Activated CD4-positive, alpha-beta T cell treated with anti-CD3 and anti-CD28 coated beads, Interleukin-2, amount 10 ng/mL, durations not matched to agents 7 days and 5 days (primary cell): Measurements from ENCODE around the gene TAB3. TPM values are rescaled to one million over a fixed set of nuclear protein-coding genes. Genes with fewer than 3 reads are reported as not detected.

ENCODE experiments used
- CTCF ChIA-PET: fragments of 350-600 bp; sonication (Branson Sonifier 250); formaldehyde crosslinking; loops from one replicate; lab custom pipeline; 2021; ENCODE audit warnings: antibody characterized with exemption; lab: Charles Lee
- POLR2A ChIA-PET: fragments of 350-600 bp; sonication (Branson Sonifier 250); formaldehyde crosslinking; loops from one replicate; lab custom pipeline; 2021; ENCODE audit warnings: antibody characterized with exemption; lab: Charles Lee
- DNase-seq: peaks from one replicate; pipeline ENCODE4 v3.0.0-alpha.2; 2020
- H3K27ac Mint-ChIP-seq: one replicate; pipeline ENCODE4 v1.8.0; 2021; ENCODE audit warnings: mild to moderate bottlenecking, moderate library complexity, mixed read lengths
- H3K27me3 Mint-ChIP-seq: one replicate; pipeline ENCODE4 v1.8.0; 2021; ENCODE audit warnings: mixed read lengths
- H3K36me3 Mint-ChIP-seq: one replicate; pipeline ENCODE4 v1.8.0; 2021; ENCODE audit warnings: low read depth, mixed read lengths
- H3K4me1 Mint-ChIP-seq: one replicate; pipeline ENCODE4 v1.8.0; 2021; ENCODE audit warnings: mixed read lengths
- H3K4me3 Mint-ChIP-seq: one replicate; pipeline ENCODE4 v1.8.0; 2021; ENCODE audit warnings: mild to moderate bottlenecking, moderate library complexity, mixed read lengths
- H3K9me3 Mint-ChIP-seq: one replicate; pipeline ENCODE4 v1.8.0; 2021; ENCODE audit warnings: mixed read lengths
- total RNA-seq, 2 experiments: library from RNA; stranded (reverse); gene quantifications; one replicate each; pipeline ENCODE4 v1.2.3, GENCODE V29; 2021

The TAB3 gene
- total RNA-seq, 2 experiments from 2014 or later, result 16.8 to 20.7 TPM

DNA sequence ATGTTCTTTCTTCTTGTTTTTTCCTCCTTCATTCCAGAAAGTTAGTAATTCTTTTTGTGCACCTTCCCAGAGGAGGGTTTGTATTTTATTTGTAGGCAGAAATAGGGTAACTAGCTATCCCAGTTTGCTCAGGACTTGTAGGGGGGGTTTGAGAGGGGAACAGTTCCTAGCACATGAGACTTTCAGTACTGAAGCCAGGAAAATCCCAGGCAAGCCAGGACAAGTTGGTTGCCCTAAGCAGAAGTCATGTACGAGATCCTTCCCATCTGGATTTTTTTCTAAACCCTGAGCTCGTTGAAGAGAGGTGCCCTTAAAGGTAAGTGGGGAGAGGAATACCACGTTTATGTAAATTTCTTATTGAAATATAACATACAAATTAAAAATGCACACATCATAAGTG lies 15.6 kb upstream of the TAB3 start:
- H3K4me1 Mint-ChIP-seq, result peaks cover 9% of the 10 kb centered on the region
- DNase-seq, result no peak
- no peaks in the 10 kb centered on the region for H3K36me3 Mint-ChIP-seq
- H3K4me3 Mint-ChIP-seq, result no peak overlapping the region
- ChIA-PET POLR2A (no interaction called here), CTCF (no interaction called here)
- H3K27me3 Mint-ChIP-seq, result peaks cover 4% of the 10 kb centered on the region
- no peak overlapping the region for H3K27ac Mint-ChIP-seq
- no peaks in the 10 kb centered on the region for H3K9me3 Mint-ChIP-seq

DNA sequence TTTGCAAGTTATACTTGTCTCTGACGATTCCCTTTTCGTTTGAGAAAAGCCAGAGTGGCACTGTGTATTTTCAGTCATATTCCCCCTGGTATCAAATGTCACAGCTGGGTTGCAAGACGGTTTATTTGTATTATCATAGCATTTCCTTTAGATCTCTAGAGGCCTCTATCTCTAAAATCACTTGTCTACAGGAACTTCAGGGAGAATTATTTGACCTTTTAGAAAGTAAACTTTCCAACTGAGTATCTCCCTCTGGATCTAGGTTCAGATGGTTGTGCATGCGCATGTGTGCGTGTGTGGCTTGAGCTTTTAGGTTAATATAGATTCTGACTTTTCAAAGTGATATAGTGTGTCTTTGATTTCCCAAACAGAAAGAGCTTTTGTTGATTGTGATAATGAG lies 15.1 kb upstream of the TAB3 start:
- ChIA-PET POLR2A (no interaction called here), CTCF (interaction anchor here (1.3 kb wide), 1 partner anchor 9 kb away, joined by 3 read pairs; no protein-coding TSS in a partner anchor)
- Mint-ChIP-seq H3K4me3 (no peak overlapping the region), H3K27me3 (peaks cover 5% of the 10 kb centered on the region), H3K27ac (no peak overlapping the region), H3K36me3 (no peaks in the 10 kb centered on the region), H3K9me3 (no peaks in the 10 kb centered on the region), H3K4me1 (peaks cover 10% of the 10 kb centered on the region)
- no peak for DNase-seq

DNA sequence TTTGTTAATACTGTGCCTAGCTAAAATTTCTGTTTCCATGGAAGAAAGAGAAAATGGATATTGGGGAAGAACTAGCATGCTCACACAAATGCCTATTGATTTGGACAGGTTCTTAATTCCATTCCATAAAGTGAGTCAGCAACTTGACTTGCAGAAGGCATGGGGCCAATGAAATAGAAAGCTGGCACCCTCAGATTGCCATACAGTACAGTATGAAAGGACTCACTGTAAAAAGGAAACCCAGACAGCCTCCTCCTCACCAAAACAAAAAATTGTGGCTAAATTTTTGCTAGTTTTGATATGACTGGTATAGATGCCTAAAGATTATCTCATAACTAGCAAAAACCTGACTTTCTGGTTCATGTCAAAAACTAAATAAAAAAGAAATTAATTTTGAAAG lies 11.2 kb upstream of the TAB3 start:
- H3K27me3 Mint-ChIP-seq, result peaks cover 12% of the 10 kb centered on the region
- H3K36me3 Mint-ChIP-seq, result peaks cover 2% of the 10 kb centered on the region
- CTCF ChIA-PET, result interaction anchor here (1.1 kb wide), 1 partner anchor 10 kb away, joined by 3 read pairs; no protein-coding TSS in a partner anchor
- peaks cover 8% of the 10 kb centered on the region for H3K9me3 Mint-ChIP-seq
- DNase-seq, result no peak
- no peak overlapping the region for H3K27ac Mint-ChIP-seq
- no peak overlapping the region for H3K4me3 Mint-ChIP-seq
- POLR2A ChIA-PET, result no interaction called here
- H3K4me1 Mint-ChIP-seq, result peaks cover 10% of the 10 kb centered on the region

DNA sequence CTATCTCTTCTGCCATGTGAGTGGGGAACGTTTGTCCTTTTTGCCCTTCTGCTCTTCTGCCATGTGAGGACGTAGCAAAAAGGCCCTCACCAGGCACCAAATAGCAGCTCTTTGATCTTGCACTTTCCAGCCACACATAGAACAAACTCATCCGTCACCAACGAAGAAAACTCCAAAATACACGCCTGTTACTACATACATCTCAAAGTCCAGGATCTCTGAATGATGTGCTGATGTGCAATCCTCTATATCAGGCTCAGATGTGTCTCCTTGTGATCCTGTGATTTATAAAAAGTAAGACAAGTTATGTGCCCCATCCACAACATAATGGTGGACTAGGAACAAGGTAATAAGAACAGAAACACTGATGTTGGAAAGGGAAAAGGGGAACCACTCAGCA lies 9.8 kb upstream of the TAB3 start:
- H3K27me3 Mint-ChIP-seq, result peaks cover 12% of the 10 kb centered on the region
- DNase-seq, result no peak
- peaks cover 2% of the 10 kb centered on the region for H3K36me3 Mint-ChIP-seq
- CTCF ChIA-PET, result no interaction called here
- peaks cover 10% of the 10 kb centered on the region for H3K4me1 Mint-ChIP-seq
- no peak overlapping the region for H3K4me3 Mint-ChIP-seq
- peaks cover 8% of the 10 kb centered on the region for H3K9me3 Mint-ChIP-seq
- POLR2A ChIA-PET, result no interaction called here
- no peak overlapping the region for H3K27ac Mint-ChIP-seq

DNA sequence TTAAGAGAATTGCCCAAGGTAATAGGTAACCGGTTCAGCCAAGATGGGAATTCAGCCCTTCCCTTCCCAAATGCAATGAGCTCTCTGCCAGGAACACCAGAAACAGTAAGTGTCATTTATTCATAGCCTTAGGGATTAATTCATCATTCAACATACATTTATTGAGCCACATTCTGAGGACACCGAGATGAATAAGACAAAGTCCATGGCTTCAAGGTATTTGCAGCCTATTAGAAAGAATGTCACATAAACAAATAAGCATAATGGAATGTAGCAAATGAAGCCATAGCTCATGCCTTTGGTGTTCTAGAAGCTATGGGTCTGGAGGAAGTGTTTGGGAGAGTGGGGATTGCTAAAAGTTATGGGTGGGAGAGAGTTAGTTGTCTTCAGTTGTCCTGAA lies 6.3 kb upstream of the TAB3 start:
- Mint-ChIP-seq H3K27ac (no peak overlapping the region), H3K4me1 (peaks cover 12% of the 10 kb centered on the region), H3K4me3 (no peak overlapping the region), H3K9me3 (peaks cover 8% of the 10 kb centered on the region), H3K27me3 (peaks cover 8% of the 10 kb centered on the region), H3K36me3 (peaks cover 2% of the 10 kb centered on the region)
- no peak for DNase-seq
- ChIA-PET POLR2A (no interaction called here), CTCF (interaction anchor here (1.0 to 1.5 kb wide), 2 partner anchors 8 to 72 kb away, joined by 3 to 4 read pairs; no protein-coding TSS in a partner anchor)

DNA sequence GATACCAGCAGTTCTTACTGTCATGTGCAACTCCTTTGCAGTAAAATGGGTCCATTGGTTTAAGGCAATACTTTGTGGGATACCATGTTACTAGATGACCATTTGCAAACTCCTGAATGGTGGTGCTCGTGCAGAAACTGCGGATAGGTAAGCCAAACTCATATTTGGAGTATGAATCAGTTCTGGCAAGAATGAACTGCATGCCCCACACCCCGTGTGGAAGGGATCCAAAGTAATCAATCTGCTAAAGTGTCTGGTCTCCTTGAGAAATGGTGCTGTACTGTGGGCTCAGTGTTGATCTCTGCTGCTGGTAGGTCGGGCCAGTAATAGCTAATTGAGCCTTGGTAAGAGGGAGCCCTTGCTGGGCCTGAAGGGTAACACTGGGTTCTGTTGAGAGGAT lies 4.2 kb upstream of the TAB3 start:
- no peaks in the 10 kb centered on the region for H3K36me3 Mint-ChIP-seq
- ChIA-PET CTCF (no interaction called here), POLR2A (no interaction called here)
- H3K4me3 Mint-ChIP-seq, result no peak overlapping the region
- peaks cover 2% of the 10 kb centered on the region for H3K27me3 Mint-ChIP-seq
- no peak for DNase-seq
- H3K9me3 Mint-ChIP-seq, result peaks cover 5% of the 10 kb centered on the region
- no peak overlapping the region for H3K27ac Mint-ChIP-seq
- peaks cover 6% of the 10 kb centered on the region for H3K4me1 Mint-ChIP-seq

DNA sequence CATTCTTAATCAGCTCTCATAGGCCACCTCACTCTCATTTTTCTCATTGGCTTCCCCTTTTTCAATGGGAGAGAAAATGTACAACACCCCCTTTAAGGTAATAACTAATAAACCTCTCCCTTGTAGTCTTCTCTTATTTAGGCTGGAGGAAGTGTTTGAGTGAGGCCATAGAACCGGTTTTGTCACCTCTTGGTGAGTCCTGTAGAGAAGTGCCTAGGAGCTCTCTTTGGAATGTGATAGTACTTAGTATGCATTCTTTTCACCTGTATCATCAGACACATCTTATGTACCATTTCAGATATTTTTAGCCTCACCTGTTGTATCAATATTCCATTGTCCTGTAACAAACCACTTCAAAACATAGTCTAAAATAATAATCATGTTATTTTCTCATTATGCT lies 3.5 kb upstream of the TAB3 start:
- no peak for DNase-seq
- H3K9me3 Mint-ChIP-seq, result peaks cover 5% of the 10 kb centered on the region
- no peak overlapping the region for H3K4me3 Mint-ChIP-seq
- H3K4me1 Mint-ChIP-seq, result peaks cover 11% of the 10 kb centered on the region
- H3K27ac Mint-ChIP-seq, result no peak overlapping the region
- H3K27me3 Mint-ChIP-seq, result peaks cover 2% of the 10 kb centered on the region
- ChIA-PET CTCF (no interaction called here), POLR2A (no interaction called here)
- no peaks in the 10 kb centered on the region for H3K36me3 Mint-ChIP-seq

DNA sequence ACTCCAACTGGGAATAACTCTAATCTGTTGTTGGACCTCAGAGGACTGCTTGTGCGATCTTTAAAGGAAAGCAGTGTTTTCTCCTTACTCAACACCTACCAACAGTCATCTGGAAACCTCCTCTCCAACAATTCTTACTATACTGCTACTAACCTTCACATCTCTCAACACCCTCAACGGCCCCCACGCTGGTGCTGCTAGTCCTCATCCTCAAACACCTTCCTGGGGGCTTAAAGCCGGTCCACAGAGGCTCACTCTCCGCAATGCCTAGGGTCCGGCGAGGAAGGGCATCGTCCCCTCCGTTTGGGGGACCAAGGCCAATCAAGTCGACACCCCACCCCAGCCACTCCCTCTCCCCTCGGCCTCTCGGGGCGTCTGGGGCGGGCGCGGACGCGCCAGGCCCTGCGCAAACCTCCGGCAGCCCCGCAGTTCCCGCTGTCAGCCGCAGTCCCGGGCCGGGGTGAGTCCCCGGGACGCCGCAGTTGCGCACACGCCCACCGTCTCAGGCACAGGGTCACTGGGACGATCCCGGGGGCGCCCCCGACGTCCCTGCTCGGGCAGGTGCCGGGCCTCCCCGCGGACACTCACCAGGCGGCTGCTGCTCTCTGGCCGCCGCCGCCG lies 418 bp downstream of the TAB3 start:
- DNase-seq, result peak; percentile 19
- POLR2A ChIA-PET, result interaction anchor here (0.6 to 1.6 kb wide), 2 partner anchors 59 to 312 kb away, joined by 3 to 5 read pairs; partner anchors contain the start of gene TASL
- peaks cover 32% of the 10 kb centered on the region for H3K4me1 Mint-ChIP-seq
- peak overlapping the region; percentile 85 for H3K4me3 Mint-ChIP-seq
- no peaks in the 10 kb centered on the region for H3K9me3 Mint-ChIP-seq
- no peaks in the 10 kb centered on the region for H3K27me3 Mint-ChIP-seq
- H3K36me3 Mint-ChIP-seq, result peaks cover 9% of the 10 kb centered on the region
- peak overlapping the region; percentile 89 for H3K27ac Mint-ChIP-seq
- CTCF ChIA-PET, result no interaction called here

DNA sequence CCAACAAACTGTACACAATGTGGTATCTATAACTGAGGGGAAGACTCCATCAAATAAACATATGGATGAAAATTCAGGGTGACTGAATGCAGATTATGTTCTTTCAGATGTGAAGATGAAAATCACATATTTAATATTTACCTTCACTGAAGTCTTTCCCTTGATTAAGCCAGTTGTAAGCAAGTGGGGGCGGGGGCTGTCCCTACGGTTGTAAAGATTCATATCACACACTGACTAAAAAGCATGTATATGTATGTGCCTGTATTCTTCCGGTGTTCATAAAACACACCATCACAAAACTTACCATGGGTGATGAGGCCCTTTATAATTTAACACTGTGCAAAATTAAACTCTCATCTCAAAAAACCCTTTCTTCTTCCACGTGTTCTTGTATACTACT lies 1.3 kb downstream of the TAB3 start:
- Mint-ChIP-seq H3K27ac (peak overlapping the region; percentile 89), H3K4me1 (peaks cover 32% of the 10 kb centered on the region), H3K27me3 (no peaks in the 10 kb centered on the region), H3K4me3 (peak overlapping the region; percentile 85), H3K36me3 (peaks cover 9% of the 10 kb centered on the region), H3K9me3 (no peaks in the 10 kb centered on the region)
- ChIA-PET CTCF (no interaction called here), POLR2A (no interaction called here)
- DNase-seq, result peak; percentile 9

DNA sequence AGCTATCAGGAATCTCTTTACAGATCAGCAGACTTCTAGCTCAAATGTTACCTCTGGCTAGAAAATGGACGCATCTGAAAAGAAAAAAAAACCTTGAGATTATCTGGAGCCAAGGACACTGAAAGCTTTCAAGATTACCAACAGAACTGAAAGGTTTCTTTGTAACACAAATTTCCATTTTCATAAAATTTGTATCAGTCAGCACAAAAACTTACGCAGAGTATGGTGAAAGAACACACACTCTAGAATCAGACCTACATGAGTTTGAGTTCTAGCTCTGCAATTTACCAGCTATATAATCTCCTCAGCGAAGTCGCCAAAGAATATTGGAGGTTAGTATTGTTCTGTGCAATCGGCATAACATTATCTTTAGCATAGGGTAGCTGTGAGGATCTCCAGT lies 1.8 kb downstream of the TAB3 start:
- no peaks in the 10 kb centered on the region for H3K27me3 Mint-ChIP-seq
- no peaks in the 10 kb centered on the region for H3K9me3 Mint-ChIP-seq
- peaks cover 11% of the 10 kb centered on the region for H3K36me3 Mint-ChIP-seq
- H3K4me3 Mint-ChIP-seq, result peak overlapping the region; percentile 85
- no peak for DNase-seq
- CTCF ChIA-PET, result no interaction called here
- no peak overlapping the region for H3K27ac Mint-ChIP-seq
- POLR2A ChIA-PET, result no interaction called here
- peaks cover 34% of the 10 kb centered on the region for H3K4me1 Mint-ChIP-seq

DNA sequence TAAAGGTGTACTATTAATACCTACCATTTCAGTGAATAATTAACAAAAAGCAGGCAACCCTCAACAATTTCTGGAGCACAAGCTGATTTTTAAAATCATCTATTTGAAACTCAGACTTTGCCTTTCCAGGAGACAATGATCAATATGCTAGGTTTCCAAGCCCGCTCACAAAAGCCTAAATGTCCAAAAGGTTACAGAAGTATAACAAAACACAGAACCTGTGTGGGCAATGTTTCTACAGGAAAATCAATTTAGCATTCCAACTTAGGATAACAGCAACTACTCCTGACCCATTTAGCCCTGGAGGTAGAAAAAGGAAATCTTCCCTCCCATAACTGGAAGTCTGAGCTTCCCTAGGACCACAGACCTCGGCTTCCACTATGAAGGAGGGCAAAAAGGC lies 3.9 kb downstream of the TAB3 start:
- Mint-ChIP-seq H3K36me3 (peaks cover 11% of the 10 kb centered on the region), H3K27me3 (no peaks in the 10 kb centered on the region), H3K4me3 (no peak overlapping the region), H3K9me3 (no peaks in the 10 kb centered on the region), H3K27ac (peak overlapping the region; percentile 28), H3K4me1 (peaks cover 40% of the 10 kb centered on the region)
- ChIA-PET POLR2A (no interaction called here), CTCF (no interaction called here)
- DNase-seq, result no peak

DNA sequence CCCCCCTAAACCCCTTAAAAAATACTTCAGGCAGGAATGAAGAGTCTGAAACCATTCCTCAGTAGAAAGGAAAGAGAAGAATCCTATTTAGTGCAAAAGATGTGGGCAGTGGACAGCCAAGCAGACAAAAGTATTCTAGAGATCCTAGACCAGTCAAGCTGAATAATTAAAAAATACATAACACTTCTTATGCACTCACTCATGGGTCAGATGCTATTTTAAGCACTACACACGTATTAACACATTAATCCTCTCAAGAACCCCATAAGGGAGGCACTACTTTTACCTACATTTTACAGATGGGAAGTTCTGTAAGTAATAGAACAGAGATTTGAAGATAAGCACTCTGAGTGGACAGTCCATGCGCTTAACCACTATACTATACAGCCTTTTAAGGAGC lies 5.9 kb downstream of the TAB3 start:
- no peak for DNase-seq
- peaks cover 38% of the 10 kb centered on the region for H3K4me1 Mint-ChIP-seq
- no peak overlapping the region for H3K27ac Mint-ChIP-seq
- CTCF ChIA-PET, result no interaction called here
- peaks cover 11% of the 10 kb centered on the region for H3K36me3 Mint-ChIP-seq
- POLR2A ChIA-PET, result no interaction called here
- no peak overlapping the region for H3K4me3 Mint-ChIP-seq
- no peaks in the 10 kb centered on the region for H3K27me3 Mint-ChIP-seq
- no peaks in the 10 kb centered on the region for H3K9me3 Mint-ChIP-seq

DNA sequence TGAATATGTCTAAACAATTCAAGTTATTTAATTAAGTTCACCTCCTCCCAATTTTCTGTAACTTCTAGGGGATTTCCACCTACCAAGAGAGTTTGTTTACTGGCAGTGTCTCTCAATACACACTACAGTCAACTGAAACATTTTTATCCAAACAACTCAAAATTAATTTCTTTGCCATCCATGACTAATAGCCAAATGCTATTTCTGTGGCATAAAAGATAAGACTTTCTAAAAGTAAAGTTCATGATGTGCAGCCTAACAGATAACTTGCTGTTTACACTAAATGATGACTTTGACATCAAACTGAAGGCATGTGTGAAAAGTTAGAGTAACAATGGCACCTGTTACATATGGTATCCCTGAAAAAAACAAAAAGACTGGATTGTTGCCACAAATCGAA lies 7.3 kb downstream of the TAB3 start:
- Mint-ChIP-seq H3K9me3 (no peaks in the 10 kb centered on the region), H3K36me3 (peaks cover 11% of the 10 kb centered on the region), H3K4me3 (no peak overlapping the region), H3K4me1 (peaks cover 27% of the 10 kb centered on the region), H3K27me3 (no peaks in the 10 kb centered on the region), H3K27ac (no peak overlapping the region)
- POLR2A ChIA-PET, result no interaction called here
- no peak for DNase-seq
- CTCF ChIA-PET, result no interaction called here

DNA sequence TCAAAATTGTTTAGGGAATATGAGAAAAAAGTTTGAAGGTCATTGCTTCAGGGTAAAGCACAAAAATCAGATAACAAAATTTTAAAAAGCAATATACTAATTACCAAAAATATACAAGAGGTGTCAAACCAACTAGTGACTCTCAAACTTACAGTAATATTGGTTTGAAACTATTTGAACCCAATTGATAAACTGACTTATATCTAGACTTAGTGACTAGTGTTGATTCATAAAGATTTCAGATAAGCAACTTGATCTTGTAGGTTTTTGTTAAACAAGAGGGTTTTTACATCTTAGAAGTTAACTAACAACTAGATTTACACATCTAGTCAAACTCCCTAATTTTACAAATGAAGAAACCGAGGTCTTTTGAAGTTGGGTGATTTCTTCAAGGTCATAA lies 7.7 kb downstream of the TAB3 start:
- peaks cover 29% of the 10 kb centered on the region for H3K4me1 Mint-ChIP-seq
- H3K9me3 Mint-ChIP-seq, result no peaks in the 10 kb centered on the region

More for the DNA sequence above, 7.7 kb downstream of the TAB3 start:
- no peaks in the 10 kb centered on the region for H3K27me3 Mint-ChIP-seq
- DNase-seq, result no peak
- CTCF ChIA-PET, result no interaction called here
- peaks cover 11% of the 10 kb centered on the region for H3K36me3 Mint-ChIP-seq
- POLR2A ChIA-PET, result no interaction called here
- no peak overlapping the region for H3K4me3 Mint-ChIP-seq
- H3K27ac Mint-ChIP-seq, result no peak overlapping the region
